CD4-positive, alpha-beta T cell treated with Interleukin-1 beta for 1 hour (primary cell): ENCODE measurements around the gene STARD7.

Source experiments
- DNase-seq, 2 donors: peaks; one replicate each; pipeline ENCODE4 v3.0.0-alpha.2; 2020 to 2022

The STARD7 gene

GRCh38 chr2:96146153-96146880 lies 62.3 kb downstream of the STARD7 start:
- DNase-seq: peak; percentile 90 to 92

- no peak for DNase-seq
These were observed 62.8 kb downstream of the STARD7 start for GRCh38 chr2:96145848-96146152.

DNA sequence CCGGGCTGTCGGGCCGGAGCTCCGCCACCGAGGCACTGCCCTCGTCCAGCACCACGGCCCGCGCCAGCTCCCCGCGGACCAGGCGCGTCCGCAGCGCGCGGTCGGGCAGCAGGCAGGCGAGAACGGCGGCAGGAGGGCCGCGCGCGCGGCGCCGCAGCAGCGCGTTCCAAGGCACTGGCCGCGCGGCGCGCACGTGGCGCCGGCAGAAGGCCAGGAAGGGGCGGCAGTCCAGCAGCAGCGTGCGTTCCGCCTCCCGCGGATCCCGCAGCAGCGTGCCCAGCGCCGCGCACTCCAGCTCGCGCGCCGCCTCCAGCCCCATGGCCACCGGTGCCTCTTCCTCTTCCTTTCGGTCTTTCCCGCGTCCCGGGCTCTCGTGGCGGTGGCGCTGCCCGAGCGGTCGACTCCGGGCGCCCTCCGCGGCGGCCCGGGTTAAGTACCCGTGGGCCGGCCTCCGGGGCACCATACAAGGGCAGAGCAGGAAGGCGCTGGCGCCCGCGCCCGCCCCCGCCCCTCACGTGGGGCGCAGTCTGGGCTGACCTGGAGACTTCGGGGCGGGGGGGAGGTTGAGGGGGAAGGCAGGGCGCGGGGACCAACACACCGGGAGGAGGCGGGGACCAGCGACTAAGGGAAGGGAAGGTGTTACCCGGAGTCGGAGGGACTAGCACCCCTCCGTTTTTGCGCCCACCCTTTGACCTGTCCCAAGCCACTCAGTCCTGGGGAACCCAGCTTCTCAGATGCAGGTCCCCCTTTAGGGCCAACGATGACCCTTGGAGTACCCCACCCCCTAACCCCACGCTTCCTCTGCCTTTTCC lies 63.4 kb downstream of the STARD7 start, which contains the start of gene DUSP2:
TSS of gene DUSP2 (minus strand) at position 405 of the 812 bp plus-strand sequence. CDS start at position 319, 86 bp downstream.
- DNase-seq: peak; percentile 96 to 97

DNA sequence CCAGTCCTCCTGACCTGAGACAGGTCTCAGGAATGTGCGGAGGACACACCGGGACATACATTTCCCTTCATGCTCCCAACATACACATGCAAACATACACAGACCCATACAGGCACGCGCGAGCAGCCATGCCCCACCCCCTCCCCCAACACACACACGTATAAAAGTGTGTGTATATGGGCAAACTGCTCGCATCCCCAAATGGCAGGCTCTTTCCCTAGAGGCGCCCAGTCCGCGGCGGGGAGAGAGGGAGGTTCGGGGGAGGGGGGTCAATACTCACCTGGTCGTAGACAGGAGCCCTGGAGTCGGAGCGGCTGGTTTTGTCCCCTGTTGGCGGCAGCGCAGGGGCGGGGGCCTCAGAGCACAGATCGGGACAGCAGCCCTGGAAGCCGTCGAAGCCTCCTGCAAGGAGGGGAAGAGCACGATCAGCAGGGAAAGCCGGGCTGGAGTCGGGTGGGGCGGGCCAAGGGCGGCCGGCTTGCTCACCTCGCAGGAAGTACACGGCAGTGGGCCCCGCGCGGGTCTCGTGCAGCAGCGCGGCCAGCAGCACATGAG lies 64.1 kb downstream of the STARD7 start:
- peak in 1 of 2 donors; percentile 35 for DNase-seq

- DNase-seq: peak in 1 of 2 donors; percentile 38
These were observed 64.7 kb downstream of the STARD7 start for GRCh38 chr2:96143848-96144480.

DNA sequence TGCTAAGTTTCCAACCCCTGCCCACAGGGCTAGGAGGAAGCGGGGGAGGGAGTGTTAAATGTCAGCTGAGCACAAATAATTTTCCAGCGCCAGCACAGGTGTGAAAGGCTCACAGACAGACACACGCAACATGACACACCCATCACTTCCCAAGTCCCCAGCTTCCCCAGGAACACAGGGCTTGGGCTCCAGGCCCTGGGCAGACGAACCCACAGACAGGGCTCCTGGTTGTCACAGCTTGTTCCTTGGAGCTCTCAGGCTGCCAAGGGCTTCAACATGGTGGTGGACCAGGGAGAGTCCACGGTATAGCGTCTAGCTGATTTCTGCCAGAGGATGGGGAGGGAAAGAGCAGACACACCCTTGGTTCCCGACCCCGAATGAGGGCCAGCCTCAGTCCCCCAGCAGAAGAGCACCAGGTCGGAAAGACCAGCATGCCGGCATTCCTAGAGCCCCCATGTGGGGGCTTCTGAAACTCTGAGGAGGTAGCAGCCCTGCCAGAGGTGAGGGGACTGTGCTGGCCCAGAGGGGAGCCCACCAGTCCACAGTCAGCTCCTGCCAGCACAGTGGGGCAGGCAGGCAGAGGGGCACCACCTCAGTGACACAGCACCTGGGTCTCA lies 65.3 kb downstream of the STARD7 start:
- DNase-seq: peak; percentile 19 to 49

DNA sequence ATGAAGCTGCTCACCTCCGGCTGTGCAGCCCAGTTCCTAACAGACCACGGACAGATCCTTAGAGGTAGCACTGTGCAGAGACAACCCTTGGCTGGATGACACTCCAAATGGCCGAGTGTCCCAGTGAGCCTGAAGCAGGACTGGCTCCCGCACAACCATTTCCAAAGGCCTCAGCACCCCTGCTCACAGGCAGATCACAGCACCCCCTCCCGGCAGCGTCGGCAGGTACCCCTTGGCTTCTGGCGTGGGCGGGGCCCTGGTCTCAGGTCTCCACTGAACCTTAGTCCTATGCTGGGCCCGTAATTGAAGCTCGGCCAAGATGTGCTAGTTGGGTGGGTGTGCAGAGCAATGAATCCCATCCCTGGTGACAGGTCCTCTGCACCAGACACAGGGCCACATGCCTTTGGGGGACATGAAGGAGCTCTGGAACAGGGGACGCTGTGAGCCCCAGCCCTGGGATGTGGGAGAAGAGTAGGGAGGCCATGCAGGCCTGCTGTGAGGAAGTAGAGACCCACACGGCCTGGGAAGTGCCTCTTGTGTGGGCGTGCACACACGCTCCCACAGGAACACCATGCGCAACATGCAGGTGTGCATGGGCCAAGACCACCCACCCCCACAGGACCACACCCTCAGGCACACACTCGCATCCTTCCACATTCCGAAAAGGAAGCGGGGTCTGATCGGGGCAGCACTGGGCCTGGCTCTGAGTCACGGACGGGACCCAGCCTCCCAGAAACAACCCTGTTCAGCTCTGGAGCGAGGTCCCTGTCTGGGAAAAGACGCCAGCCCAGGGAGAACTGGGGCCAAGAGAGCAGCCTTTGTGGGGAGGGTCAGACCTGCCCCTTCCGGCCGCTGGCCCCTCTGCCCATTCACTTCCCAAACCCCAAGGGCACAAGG lies 66.2 kb downstream of the STARD7 start:
- peak; percentile 79 to 81 for DNase-seq

GRCh38 chr2:96141624-96141967 lies 67.0 kb downstream of the STARD7 start:
- DNase-seq: peak; percentile 15 to 34

- peak in 1 of 2 donors; percentile 41 for DNase-seq
These were observed 67.5 kb downstream of the STARD7 start for GRCh38 chr2:96140941-96141623.

DNA sequence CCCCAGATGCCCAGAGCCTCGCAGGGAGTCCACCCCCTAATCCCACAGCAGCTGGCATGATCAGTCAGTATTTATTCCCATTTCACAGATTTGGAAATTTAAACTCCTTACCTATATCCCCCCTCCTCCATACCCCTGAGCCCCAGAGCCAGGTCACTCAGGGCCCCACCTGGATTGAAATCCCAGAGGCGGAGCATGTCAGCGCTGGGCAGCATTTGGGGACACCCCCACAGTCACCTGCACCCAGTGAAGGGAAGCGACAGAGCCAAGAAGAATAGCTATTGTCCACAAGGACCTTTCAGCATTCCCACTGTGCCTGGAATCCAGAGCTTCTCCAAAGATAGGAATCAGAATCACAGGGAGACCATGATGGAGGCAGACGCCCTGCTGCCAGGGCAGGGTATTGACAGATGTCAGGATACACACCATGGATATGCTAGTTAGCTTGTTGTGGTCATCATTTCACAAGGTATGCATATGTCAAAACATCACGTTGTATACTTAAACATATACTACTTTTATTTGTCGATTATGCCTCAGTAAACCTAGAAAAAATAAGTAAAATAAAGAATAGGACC lies 69.4 kb downstream of the STARD7 start:
- DNase-seq: peak in 1 of 2 donors; percentile 25

DNA sequence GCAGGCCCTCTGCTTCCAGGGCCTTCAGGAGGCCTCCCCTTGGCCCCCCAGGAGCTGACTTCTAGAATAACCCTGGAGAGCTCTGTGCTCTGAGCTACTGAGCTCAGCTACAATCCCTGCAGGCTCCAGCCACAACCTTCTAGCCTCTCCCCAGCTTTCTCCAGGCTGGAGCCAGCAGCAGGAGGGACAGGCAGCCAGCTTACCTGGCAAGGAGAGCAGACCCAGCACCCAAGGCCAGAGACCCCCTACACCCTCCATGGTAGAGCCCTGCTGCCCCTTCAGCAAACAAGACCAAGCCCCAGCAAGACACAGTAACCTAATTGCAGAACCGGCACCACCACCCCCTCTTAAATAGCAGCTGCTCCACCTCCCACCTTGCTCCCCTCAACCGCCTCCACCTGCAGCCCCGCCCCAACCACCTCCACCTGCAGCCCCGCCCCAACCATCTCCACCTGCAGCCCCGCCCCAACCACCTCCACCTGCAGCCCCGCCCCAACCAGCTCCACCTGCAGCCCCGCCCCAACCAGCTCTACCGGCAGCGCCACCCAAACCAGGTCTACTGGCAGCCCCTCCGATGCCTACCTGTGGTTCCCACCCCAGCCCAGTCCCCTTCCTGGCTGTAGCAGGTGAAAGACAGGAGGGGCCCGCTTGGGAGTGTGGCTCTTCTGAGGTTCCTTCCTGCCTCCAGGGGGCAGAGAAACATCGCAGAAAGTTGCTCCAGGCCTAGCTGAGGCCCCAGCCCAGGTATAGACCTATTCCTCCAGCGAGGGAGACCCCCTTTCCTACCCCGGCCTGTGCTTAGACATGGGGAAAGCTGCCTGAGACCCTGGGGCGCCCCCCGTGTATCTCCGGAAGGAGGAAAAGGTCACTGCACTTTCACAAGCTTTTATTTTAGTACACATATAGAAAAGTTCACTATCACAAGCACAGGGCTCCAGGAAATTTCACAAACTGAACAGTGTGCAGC lies 70.2 kb downstream of the STARD7 start, which contains the start of gene ASTL:
TSS of gene ASTL (minus strand) at position 324 of the 967 bp plus-strand sequence. CDS start at position 258, 66 bp downstream.
- DNase-seq: peak; percentile 75

GRCh38 chr2:96137321-96138178 lies 71.1 kb downstream of the STARD7 start:
- DNase-seq: peak in 1 of 2 donors; percentile 34

DNA sequence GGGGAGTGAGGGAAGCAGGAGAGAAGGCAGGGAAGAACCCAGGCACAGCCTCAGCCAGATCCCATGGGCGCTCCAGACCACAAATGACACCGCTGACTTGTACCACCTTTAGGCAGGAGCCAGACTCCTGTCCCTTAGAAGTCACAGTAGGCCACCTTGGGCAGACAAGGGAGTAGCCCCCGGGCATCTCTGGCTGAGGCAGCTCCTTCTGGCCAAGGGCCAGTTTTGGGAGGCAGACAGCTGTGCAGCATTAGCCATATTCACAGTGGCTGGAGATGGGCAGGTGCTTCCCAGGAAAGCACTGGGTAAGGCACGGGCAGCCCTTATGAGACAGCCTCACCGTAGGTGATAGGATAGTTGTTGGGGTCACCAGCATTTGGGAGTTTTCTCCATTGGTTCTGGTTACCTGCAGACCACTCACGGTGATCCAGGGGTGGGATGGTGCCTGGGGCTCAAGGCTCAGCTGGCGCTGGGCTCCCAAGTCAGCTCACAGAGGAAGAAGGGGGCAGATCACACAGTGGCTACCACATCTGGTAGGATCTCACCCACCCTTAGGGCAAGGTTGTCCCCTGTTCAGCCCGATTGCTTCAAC lies 72.4 kb downstream of the STARD7 start:
- peak in 1 of 2 donors; percentile 33 for DNase-seq

DNA sequence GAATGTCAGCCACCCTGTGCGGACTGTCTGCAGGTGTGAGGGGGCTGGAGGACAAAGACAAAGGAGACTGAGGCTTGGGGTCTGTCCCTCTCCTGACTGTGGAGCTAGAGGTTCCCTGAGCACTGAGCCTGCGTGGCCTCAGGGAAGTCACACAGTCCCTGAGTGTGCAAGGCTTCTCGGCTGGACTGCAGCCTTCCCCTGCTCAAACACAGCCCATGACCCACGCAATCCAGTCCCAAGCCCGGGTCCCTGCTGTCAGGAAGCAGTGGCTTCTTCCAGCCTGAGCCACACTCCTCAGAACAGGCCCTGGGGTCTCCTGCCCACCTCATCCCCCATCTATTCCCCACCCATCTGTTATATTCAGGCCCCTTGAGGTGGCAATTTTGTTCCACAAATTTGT lies 73.0 kb downstream of the STARD7 start:
- peak in 1 of 2 donors; percentile 18 for DNase-seq

DNA sequence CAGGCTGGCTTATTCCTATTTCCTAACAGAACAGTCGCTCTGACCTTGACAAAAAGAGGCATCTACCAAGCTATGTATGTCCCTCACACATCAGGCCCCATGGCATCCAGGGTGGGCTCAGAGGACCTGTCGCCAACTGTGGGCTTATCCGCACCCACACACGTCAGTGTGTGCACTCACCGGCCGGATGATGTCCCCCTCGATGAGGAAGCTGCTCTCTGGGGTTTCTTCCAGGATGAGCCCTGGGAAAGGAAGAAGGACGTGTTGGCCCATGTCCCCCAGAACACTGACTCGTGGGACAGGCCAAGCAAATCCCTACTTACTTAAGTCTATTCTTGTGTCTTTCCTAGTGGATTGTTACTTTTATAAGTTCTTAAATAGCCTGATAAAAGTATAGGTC lies 73.5 kb downstream of the STARD7 start:
- DNase-seq: peak in 1 of 2 donors; percentile 16
